Mammary epithelial cell (primary cell): ENCODE data around the gene ACP5.

Experiments
- CTCF ChIP-seq, 2 donors: IDR thresholded peaks in 1 of 2; conservative IDR thresholded peaks in 1 of 2; 2 replicates each; pipeline ENCODE4 v1.5.1; 2011 to 2012; ENCODE audit warnings: inconsistent platforms in 2 of 2, low read length in 2 of 2, mild to moderate bottlenecking in 2 of 2, control low read depth in 1 of 2, low read depth in 1 of 2; ENCODE audit not compliant: insufficient read depth in 1 of 2; ENCODE audit errors: extremely low read depth in 1 of 2
- EZH2 ChIP-seq: IDR thresholded peaks from 2 replicates; pipeline ENCODE4 v1.6.1; 2012; ENCODE audit warnings: low read length, inconsistent platforms, borderline replicate concordance

- TF ChIP-seq CTCF (conservative IDR thresholded peaks at IDR 0.05 in 1 of 2, IDR thresholded peaks at IDR 0.05 in 1 of 2; ENCODE audit: extremely low read depth in 1 of 2, insufficient read depth in 1 of 2, low read depth in 1 of 2, low read length in 2 of 2) (no peak), EZH2 (no peak)
Measured at GRCh38 chr19:11534948-11535347, 42.5 kb downstream of the ACP5 start.
